Measurements from ENCODE around the gene TMEM14C.

DNA sequence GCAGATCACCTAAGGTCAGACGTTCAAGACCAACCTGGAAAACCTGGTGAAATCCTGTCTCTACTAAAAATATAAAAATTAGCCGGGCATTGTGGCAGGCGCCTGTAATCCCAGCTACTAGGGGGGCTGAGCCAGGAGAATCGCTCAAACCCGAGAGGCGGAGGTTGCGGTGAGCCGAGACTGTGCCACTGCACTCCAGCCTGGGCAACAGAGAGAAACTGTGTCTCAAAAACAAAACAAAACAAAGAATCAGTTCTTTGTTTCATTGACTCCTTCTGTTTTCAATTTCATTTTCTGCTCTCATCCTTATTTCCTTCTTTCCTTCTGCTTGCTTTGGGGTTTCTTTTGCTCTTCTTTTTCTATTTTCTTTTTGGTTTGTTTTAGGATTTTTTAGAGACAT is 8.9 kb upstream of the TMEM14C start:
- TF ChIP-seq POLR2AphosphoS5 (IDR thresholded peaks at IDR 0.05) (no peak), POLR2A (IDR thresholded peaks at IDR 0.05) (no peak), CTCF (IDR thresholded peaks at IDR 0.05) (no peak)

Measured in prostate gland (tissue), 2 donors.